GM23248 (cell line): ENCODE results near the gene RPS15. TPM values are rescaled to one million over a fixed set of nuclear protein-coding genes. Genes with fewer than 3 reads are reported as not detected.

Source experiments
- DNase-seq: peaks from one replicate; pipeline ENCODE4 v3.0.0-alpha.2; 2015
- H2AFZ ChIP-seq: fragments of 200-600 bp; sonication (generic); 2 replicates; pipeline ENCODE4 v1.6.1; 2016; ENCODE audit warnings: antibody characterized with exemption
- H3F3A ChIP-seq: fragments of 200-600 bp; sonication (generic); 2 replicates; pipeline ENCODE4 v1.6.1; 2016; ENCODE audit warnings: mild to moderate bottlenecking, antibody characterized with exemption, mixed run types; ENCODE audit not compliant: insufficient read depth
- H3K27ac ChIP-seq: fragments of 200-600 bp; sonication (generic); 2 replicates; pipeline ENCODE4 v1.5.1; 2016; ENCODE audit warnings: mild to moderate bottlenecking
- H3K27me3 ChIP-seq: fragments of 200-600 bp; sonication (generic); replicated peaks from 2 replicates; pipeline ENCODE4 v1.6.1; 2016; ENCODE audit warnings: mild to moderate bottlenecking; ENCODE audit not compliant: insufficient read depth
- H3K36me3 ChIP-seq: fragments of 200-600 bp; sonication (generic); 2 replicates; pipeline ENCODE4 v1.6.1; 2016; ENCODE audit warnings: low read depth, mild to moderate bottlenecking
- H3K4me1 ChIP-seq: fragments of 200-600 bp; sonication (generic); 2 replicates; pipeline ENCODE4 v1.6.1; 2016; ENCODE audit warnings: mild to moderate bottlenecking; ENCODE audit not compliant: insufficient read depth
- H3K4me2 ChIP-seq: fragments of 200-600 bp; sonication (generic); one replicate; pipeline ENCODE4 v1.6.1; 2016; ENCODE audit warnings: mild to moderate bottlenecking; ENCODE audit not compliant: unreplicated experiment
- H3K4me3 ChIP-seq: fragments of 200-600 bp; sonication (generic); 2 replicates; pipeline ENCODE4 v1.5.1; 2016; ENCODE audit warnings: mild to moderate bottlenecking
- H3K79me2 ChIP-seq: fragments of 200-600 bp; sonication (generic); 2 replicates; pipeline ENCODE4 v1.6.1; 2016; ENCODE audit warnings: mild to moderate bottlenecking; ENCODE audit not compliant: insufficient read depth
- H3K9ac ChIP-seq: fragments of 200-600 bp; sonication (generic); 2 replicates; pipeline ENCODE4 v1.6.1; 2016; ENCODE audit warnings: mild to moderate bottlenecking
- H3K9me2 ChIP-seq: fragments of 200-600 bp; sonication (generic); 2 replicates; pipeline ENCODE4 v1.6.1; 2016; ENCODE audit warnings: mixed run types, mild to moderate bottlenecking, moderate library complexity; ENCODE audit not compliant: insufficient read depth
- H3K9me3 ChIP-seq: fragments of 200-600 bp; sonication (generic); one replicate; pipeline ENCODE4 v1.6.1; 2017; ENCODE audit warnings: low read depth
- H4K20me1 ChIP-seq: fragments of 200-600 bp; sonication (generic); 2 replicates; pipeline ENCODE4 v1.6.0; 2016; ENCODE audit not compliant: insufficient read depth
- EZH2 ChIP-seq: fragments of 200-600 bp; sonication (generic); IDR thresholded peaks from 2 replicates; pipeline ENCODE4 v1.6.1; 2018; ENCODE audit warnings: antibody characterized with exemption, mild to moderate bottlenecking; ENCODE audit not compliant: insufficient read depth, poor library complexity, severe bottlenecking
- EZH2phosphoT487 ChIP-seq: fragments of 200-600 bp; sonication (generic); IDR thresholded peaks from 2 replicates; pipeline ENCODE4 v1.6.1; 2018; ENCODE audit warnings: antibody characterized with exemption, moderate library complexity, mild to moderate bottlenecking, low read depth; ENCODE audit not compliant: insufficient read depth
- WGBS, 2 experiments: methylation state at CpG; one replicate each; pipeline ENCODE4 v1.1.6; 2015 to 2017; ENCODE audit warnings: low lambda C conversion rate in 2 of 2, low coverage in 1 of 2; ENCODE audit errors: missing lambda C conversion rate in 2 of 2; 5-methylcytosine and 5-hydroxymethylcytosine counted together
- in situ Hi-C: fragments of 300-500 bp; cut with MboI; formaldehyde crosslinking; loops from 2 replicates; pipeline ENCODE4 v1.15.0; 2020
- polyA plus RNA-seq: library from polyadenylated mRNA; unstranded; fragments of >200 nt; fragmentation: Nextera tagmentation; extraction: Ambion mirVana; gene quantifications from 2 replicates; pipeline ENCODE4 v1.2.1, GENCODE V29; 2016
- total RNA-seq: library from RNA; depleted of rRNA; stranded (reverse); fragments of >200 nt; shearing (Covaris generic); gene quantifications from 2 replicates; pipeline ENCODE4 v1.2.3, GENCODE V29; 2014

Gene RPS15
- total and polyA plus RNA-seq, 2 experiments from 2014 or later = 921 to 1,289 TPM

GRCh38 chr19:1456121-1456900, 18.1 kb downstream of the RPS15 start:
- TF ChIP-seq EZH2phosphoT487 (no peak), EZH2 (peak; percentile 12)
- Histone ChIP-seq H3K4me2 (no peak overlapping the region), H3K27ac (no peak overlapping the region), H3K27me3 (peaks cover 7% of the 10 kb centered on the region; the same call in 1 of the 2 replicates), H2AFZ (no peak overlapping the region), H3K79me2 (no peaks in the 10 kb centered on the region), H3K36me3 (no peaks in the 10 kb centered on the region), H4K20me1 (no peaks in the 10 kb centered on the region), H3K4me1 (no peaks in the 10 kb centered on the region), H3K9ac (no peak overlapping the region), H3K9me2 (no peaks in the 10 kb centered on the region), H3K9me3 (no peaks in the 10 kb centered on the region), H3F3A (peaks cover 5% of the 10 kb centered on the region; the same call in 1 of the 2 replicates), H3K4me3 (no peak overlapping the region)
- in situ Hi-C loops = no loop called here
- WGBS, 2 experiments = 26 to 35% methylated on average over 27 to 41 of the region's 43 CpGs
- DNase-seq = no peak

GRCh38 chr19:1457031-1457739, 19.0 kb downstream of the RPS15 start:
- in situ Hi-C loops = no loop called here
- H3K9ac ChIP-seq = no peak overlapping the region
- H3F3A ChIP-seq = peaks cover 5% of the 10 kb centered on the region; the same call in 1 of the 2 replicates
- no peaks in the 10 kb centered on the region for H3K4me1 ChIP-seq
- no peaks in the 10 kb centered on the region for H3K9me3 ChIP-seq
- H3K4me3 ChIP-seq = no peak overlapping the region
- H3K79me2 ChIP-seq = no peaks in the 10 kb centered on the region
- 15 to 16% methylated on average over 45 of the region's 48 CpGs for WGBS, 2 experiments
- peak; percentile 32 for DNase-seq
- no peaks in the 10 kb centered on the region for H3K36me3 ChIP-seq
- no peaks in the 10 kb centered on the region for H4K20me1 ChIP-seq
- H3K27me3 ChIP-seq = peaks cover 5% of the 10 kb centered on the region; the same call in 1 of the 2 replicates
- H3K9me2 ChIP-seq = no peaks in the 10 kb centered on the region
- no peak for TF ChIP-seq EZH2
- no peak for TF ChIP-seq EZH2phosphoT487
- H3K4me2 ChIP-seq = no peak overlapping the region
- H2AFZ ChIP-seq = no peak overlapping the region
- H3K27ac ChIP-seq = no peak overlapping the region

- no peaks in the 10 kb centered on the region for H3K9me2 ChIP-seq
- in situ Hi-C loops = no loop called here
- no peaks in the 10 kb centered on the region for H3K9me3 ChIP-seq
- TF ChIP-seq EZH2phosphoT487 = no peak
- TF ChIP-seq EZH2 = no peak
- no peaks in the 10 kb centered on the region for H4K20me1 ChIP-seq
- DNase-seq = no peak
- WGBS, 2 experiments = 81 to 90% methylated on average over 11 to 16 of the region's 16 CpGs
- H3K36me3 ChIP-seq = no peaks in the 10 kb centered on the region
- no peak overlapping the region for H3K4me2 ChIP-seq
- no peak overlapping the region for H3K9ac ChIP-seq
- H3K4me1 ChIP-seq = no peaks in the 10 kb centered on the region
- H3K4me3 ChIP-seq = no peak overlapping the region
- peaks cover 5% of the 10 kb centered on the region; the same call in 1 of the 2 replicates for H3F3A ChIP-seq
- H2AFZ ChIP-seq = no peak overlapping the region
- H3K79me2 ChIP-seq = no peaks in the 10 kb centered on the region
- peaks cover 5% of the 10 kb centered on the region; the same call in 1 of the 2 replicates for H3K27me3 ChIP-seq
- H3K27ac ChIP-seq = no peak overlapping the region
Measured at GRCh38 chr19:1457892-1458291, 19.7 kb downstream of the RPS15 start.

GRCh38 chr19:1459479-1459878, 21.3 kb downstream of the RPS15 start:
- WGBS, 2 experiments = 67 to 71% methylated on average over 9 of the region's 9 CpGs
- H4K20me1 ChIP-seq = no peaks in the 10 kb centered on the region
- TF ChIP-seq EZH2 (no peak), EZH2phosphoT487 (no peak)
- no peaks in the 10 kb centered on the region for H3K9me3 ChIP-seq
- H3K4me2 ChIP-seq = no peak overlapping the region
- H2AFZ ChIP-seq = no peak overlapping the region
- H3K36me3 ChIP-seq = no peaks in the 10 kb centered on the region
- H3F3A ChIP-seq = no peaks in the 10 kb centered on the region
- DNase-seq = no peak
- no peaks in the 10 kb centered on the region for H3K9me2 ChIP-seq
- H3K9ac ChIP-seq = no peak overlapping the region
- H3K4me1 ChIP-seq = no peaks in the 10 kb centered on the region
- no peak overlapping the region for H3K27ac ChIP-seq
- H3K27me3 ChIP-seq = peaks cover 5% of the 10 kb centered on the region; the same call in 1 of the 2 replicates
- no peak overlapping the region for H3K4me3 ChIP-seq
- in situ Hi-C loops = no loop called here
- no peaks in the 10 kb centered on the region for H3K79me2 ChIP-seq
